H1 (cell line): ENCODE measurements around the gene NFKBIE. TPM values are rescaled to one million over a fixed set of nuclear protein-coding genes. Genes with fewer than 3 reads are reported as not detected.

Experiments
- ASH2L ChIP-seq: fragments of 200-600, 300-600 bp; sonication (generic); IDR thresholded peaks from one replicate; pipeline ENCODE4 v1.7.1; 2017; ENCODE audit warnings: low read length
- ATF2 ChIP-seq: IDR thresholded peaks from 2 replicates; pipeline ENCODE4 v1.6.1; 2012; ENCODE audit warnings: low read length, inconsistent platforms
- BRCA1 ChIP-seq: IDR thresholded peaks from 2 replicates; pipeline ENCODE4 v1.6.1; 2012; ENCODE audit warnings: low read depth, low read length, improper control_type of control experiment
- CHD7 ChIP-seq: fragments of 300-600 bp; sonication (generic); IDR thresholded peaks from 2 replicates; pipeline ENCODE4 v1.7.1; 2012; ENCODE audit warnings: low read length, moderate library complexity, mild to moderate bottlenecking, inconsistent platforms; ENCODE audit not compliant: insufficient replicate concordance
- E2F6 ChIP-seq: IDR thresholded peaks from 2 replicates; pipeline ENCODE4 v1.6.1; 2012; ENCODE audit warnings: inconsistent platforms
- HDAC2 ChIP-seq, 2 experiments: fragments of 300-600 bp in 1 of 2; sonication (generic) in 1 of 2; IDR thresholded peaks; 2 replicates each; pipeline ENCODE4 v1.6.1; 2011 to 2012; ENCODE audit warnings: low read depth in 2 of 2, low read length in 2 of 2, mild to moderate bottlenecking in 2 of 2, moderate library complexity in 2 of 2, borderline replicate concordance in 1 of 2, inconsistent platforms in 1 of 2
- MAFK ChIP-seq: IDR thresholded peaks from 2 replicates; pipeline ENCODE4 v1.6.1; 2012; ENCODE audit warnings: low read depth, mild to moderate bottlenecking, improper control_type of control experiment, low read length
- TAF7 ChIP-seq: optimal IDR thresholded peaks from 2 replicates; pipeline ENCODE3; 2011; ENCODE audit warnings: low read depth, mild to moderate bottlenecking, inconsistent platforms, low read length, moderate library complexity, borderline replicate concordance
- polyA plus RNA-seq, 7 experiments: library from polyadenylated mRNA; depleted of rRNA in 3 of 7; stranded (reverse) in 5 of 7; unstranded in 2 of 7; fragments of >200 nt in 5 of 7; fragments of 200-250 nt in 2 of 7; gene quantifications; 1 replicate in 5 of 7; 2 replicates in 1 of 7; 4 replicates in 1 of 7; pipeline versions ENCODE4 v1.2.1 to v1.2.3, GENCODE V29; 2011 to 2013; ENCODE audit warnings: missing spikeins in 2 of 7, mixed read lengths in 2 of 7
- total RNA-seq: library from RNA; stranded (reverse); fragmentation: NEBNext Ultra II Directional; extraction: Animal tissue kit (Norgen Biotek cat#: 25700); gene quantifications from 2 replicates; pipeline ENCODE4 v1.2.1, GENCODE V29; 2021

Gene NFKBIE
- total and polyA plus RNA-seq, 2 of the 8 experiments (the other 6 are each of a cell fraction or from before 2014, with no cell fraction given), result 13.5 to 19.2 TPM

GRCh38 chr6:44237813-44238433, 27.4 kb downstream of the NFKBIE start (continued):
- TF ChIP-seq CHD7, result no peak
- peak; percentile 76 for TF ChIP-seq ASH2L
- TF ChIP-seq BRCA1, result no peak
- TF ChIP-seq ATF2, result peak; percentile 99
- TF ChIP-seq HDAC2 (IDR thresholded peaks at IDR 0.05; ENCODE audit: borderline replicate concordance in 1 of 2, low read depth in 2 of 2, low read length in 2 of 2), result peak in 1 of 2 experiments; percentile 75; a peak in 1 of 4 replicates
- TF ChIP-seq E2F6, result no peak
- TF ChIP-seq TAF7, result peak; percentile 52
- TF ChIP-seq MAFK, result no peak
